ENCODE results near the gene PRPF31. TPM values are rescaled to one million over a fixed set of nuclear protein-coding genes. Genes with fewer than 3 reads are reported as not detected.
A peak's percentile ranks its signal among the peaks of the same experiment; 100 is the strongest.

Gene PRPF31
- total and polyA plus RNA-seq, 9 of the 15 experiments (the other 6 are each of a cell fraction or from before 2014, with no cell fraction given): 5.8 to 92.2 (median 69.2) TPM

DNA sequence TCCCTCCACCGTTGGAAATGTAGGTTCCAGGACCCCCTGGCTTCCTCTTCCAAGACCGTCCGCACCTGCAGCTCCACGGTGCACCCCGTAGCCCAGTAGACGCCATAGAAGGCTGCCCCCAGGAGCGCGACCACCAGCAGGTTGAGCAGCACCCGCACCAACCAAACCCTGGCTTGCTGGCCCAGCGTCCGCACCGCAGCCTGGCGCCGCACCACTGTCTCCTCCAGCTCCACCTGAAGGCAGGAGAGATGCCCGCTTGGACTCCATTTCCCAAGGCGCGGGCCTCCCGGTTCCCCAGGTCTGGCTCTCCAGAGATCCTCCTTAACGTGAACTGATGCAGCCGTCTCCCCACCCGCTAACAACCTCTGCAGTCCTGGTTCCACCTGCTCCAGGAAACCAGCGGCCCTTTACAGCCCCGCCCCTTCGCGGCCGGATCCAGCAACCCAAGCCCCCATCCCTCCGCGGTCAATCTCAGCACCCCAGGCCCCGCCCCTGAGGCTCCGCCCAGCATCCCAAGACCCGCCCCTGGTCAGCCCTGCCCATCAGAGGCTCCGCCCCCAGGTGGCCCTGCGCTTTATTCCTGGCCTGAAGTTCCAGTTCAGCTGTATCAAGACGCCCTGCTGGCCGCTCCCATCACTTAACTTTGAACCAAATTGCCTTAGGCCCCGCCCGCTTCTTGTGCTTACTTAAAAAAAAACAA is 49.0 kb downstream of the PRPF31 start (continued):
- TF ChIP-seq REST (IDR thresholded peaks at IDR 0.05; ENCODE audit: borderline replicate concordance) (peak; percentile 69), REST (CRISPR knock-in tag; IDR thresholded peaks at IDR 0.05; ENCODE audit: low read depth) (no peak), RAD21 (CRISPR knock-in tag; conservative IDR thresholded peaks at IDR 0.05 in 1 of 2, IDR thresholded peaks at IDR 0.05 in 1 of 2) (no peak), NRF1 (conservative IDR thresholded peaks at IDR 0.05 in 1 of 2, IDR thresholded peaks at IDR 0.05 in 1 of 2) (peak; percentile 51 to 61), IFI16 (CRISPR knock-in tag; IDR thresholded peaks at IDR 0.05) (no peak), ZNF408 (CRISPR knock-in tag; IDR thresholded peaks at IDR 0.05; ENCODE audit: low read depth) (no peak), MAFK (IDR thresholded peaks at IDR 0.05; ENCODE audit: low read length) (no peak), PTRF (tag; IDR thresholded peaks at IDR 0.05) (no peak), MEIS2 (IDR thresholded peaks at IDR 0.05; ENCODE audit: partially characterized antibody) (no peak), SIN3A (IDR thresholded peaks at IDR 0.05; ENCODE audit: borderline replicate concordance in 2 of 2, control insufficient read depth in 1 of 2, low read depth in 2 of 2, low read length in 2 of 2) (0 out of 4 replicates have a peak, but pooled peaks of 1 of the 2 experiments have one; percentile 31), PKNOX1 (IDR thresholded peaks at IDR 0.05) (peak; percentile 91)
- TF ChIP-seq, protein P1, sequence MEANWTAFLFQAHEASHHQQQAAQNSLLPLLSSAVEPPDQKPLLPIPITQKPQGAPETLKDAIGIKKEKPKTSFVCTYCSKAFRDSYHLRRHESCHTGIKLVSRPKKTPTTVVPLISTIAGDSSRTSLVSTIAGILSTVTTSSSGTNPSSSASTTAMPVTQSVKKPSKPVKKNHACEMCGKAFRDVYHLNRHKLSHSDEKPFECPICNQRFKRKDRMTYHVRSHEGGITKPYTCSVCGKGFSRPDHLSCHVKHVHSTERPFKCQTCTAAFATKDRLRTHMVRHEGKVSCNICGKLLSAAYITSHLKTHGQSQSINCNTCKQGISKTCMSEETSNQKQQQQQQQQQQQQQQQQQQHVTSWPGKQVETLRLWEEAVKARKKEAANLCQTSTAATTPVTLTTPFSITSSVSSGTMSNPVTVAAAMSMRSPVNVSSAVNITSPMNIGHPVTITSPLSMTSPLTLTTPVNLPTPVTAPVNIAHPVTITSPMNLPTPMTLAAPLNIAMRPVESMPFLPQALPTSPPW (CRISPR knock-in tag; IDR thresholded peaks at IDR 0.05): peak; percentile 68
